Measurements from ENCODE around the gene DEFB124.

The DEFB124 gene

GRCh38 chr20:31508517-31509244 lies 33.8 kb upstream of the DEFB124 start:
- ATAC-seq, result no peak
- TF ChIP-seq PATZ1 (CRISPR knock-in tag; IDR thresholded peaks at IDR 0.05; ENCODE audit: borderline replicate concordance), result no peak
- TF ChIP-seq ZNF565 (CRISPR knock-in tag; conservative IDR thresholded peaks at IDR 0.05; ENCODE audit: low read depth), result peak; percentile 77; the same call in 1 of the 2 replicates
- no peak for TF ChIP-seq PPARA (CRISPR knock-in tag; IDR thresholded peaks at IDR 0.05; ENCODE audit: borderline replicate concordance)
- no peak for TF ChIP-seq RARB (CRISPR knock-in tag; IDR thresholded peaks at IDR 0.05)
- no peak for TF ChIP-seq ESRRG (CRISPR knock-in tag; IDR thresholded peaks at IDR 0.05)
- no peak for TF ChIP-seq TCF4 (CRISPR knock-in tag; IDR thresholded peaks at IDR 0.05; ENCODE audit: borderline replicate concordance)

GRCh38 chr20:31505903-31506302 lies 31.0 kb upstream of the DEFB124 start:
- TF ChIP-seq ZNF70 (CRISPR knock-in tag; IDR thresholded peaks at IDR 0.05) (no peak), GLIS3 (CRISPR knock-in tag; IDR thresholded peaks at IDR 0.05) (no peak), ARNTL (CRISPR knock-in tag; IDR thresholded peaks at IDR 0.05; ENCODE audit: borderline replicate concordance, low read depth) (no peak), BACH2 (CRISPR knock-in tag; IDR thresholded peaks at IDR 0.05; ENCODE audit: borderline replicate concordance) (no peak), SNAI2 (CRISPR knock-in tag; IDR thresholded peaks at IDR 0.05) (no peak), TCF4 (CRISPR knock-in tag; IDR thresholded peaks at IDR 0.05; ENCODE audit: borderline replicate concordance) (no peak), OSR1 (CRISPR knock-in tag; IDR thresholded peaks at IDR 0.05) (no peak), ZFP3 (CRISPR knock-in tag; IDR thresholded peaks at IDR 0.05) (no peak), POU6F1 (CRISPR knock-in tag; IDR thresholded peaks at IDR 0.05; ENCODE audit: borderline replicate concordance, low read depth) (no peak), PATZ1 (CRISPR knock-in tag; IDR thresholded peaks at IDR 0.05; ENCODE audit: borderline replicate concordance) (no peak), ZNF565 (CRISPR knock-in tag; conservative IDR thresholded peaks at IDR 0.05; ENCODE audit: low read depth) (no peak), ZFP30 (CRISPR knock-in tag; IDR thresholded peaks at IDR 0.05) (no peak), TOX (CRISPR knock-in tag; IDR thresholded peaks at IDR 0.05; ENCODE audit: borderline replicate concordance) (no peak), CSDC2 (CRISPR knock-in tag; IDR thresholded peaks at IDR 0.05) (no peak), TSHZ2 (CRISPR knock-in tag; IDR thresholded peaks at IDR 0.05) (no peak)
- ATAC-seq, result no peak

- ATAC-seq, result peak; percentile 99
Measured at GRCh38 chr20:31502884-31503673, 28.2 kb upstream of the DEFB124 start.

GRCh38 chr20:31500527-31500926 lies 25.6 kb upstream of the DEFB124 start:
- ATAC-seq, result no peak
- no peak for TF ChIP-seq TCF4 (CRISPR knock-in tag; IDR thresholded peaks at IDR 0.05; ENCODE audit: borderline replicate concordance)
- no peak for TF ChIP-seq CSDC2 (CRISPR knock-in tag; IDR thresholded peaks at IDR 0.05)
- no peak for TF ChIP-seq ZNF565 (CRISPR knock-in tag; conservative IDR thresholded peaks at IDR 0.05; ENCODE audit: low read depth)
- TF ChIP-seq ZNF8 (CRISPR knock-in tag; IDR thresholded peaks at IDR 0.05), result no peak
- TF ChIP-seq CSRNP3 (CRISPR knock-in tag; IDR thresholded peaks at IDR 0.05), result no peak
- TF ChIP-seq ZC3H10 (CRISPR knock-in tag; IDR thresholded peaks at IDR 0.05), result no peak
- TF ChIP-seq PATZ1 (CRISPR knock-in tag; IDR thresholded peaks at IDR 0.05; ENCODE audit: borderline replicate concordance), result no peak
- no peak for TF ChIP-seq RARB (CRISPR knock-in tag; IDR thresholded peaks at IDR 0.05)
- TF ChIP-seq ZFP3 (CRISPR knock-in tag; IDR thresholded peaks at IDR 0.05), result no peak
- TF ChIP-seq GLIS3 (CRISPR knock-in tag; IDR thresholded peaks at IDR 0.05), result no peak
- no peak for TF ChIP-seq ARNTL (CRISPR knock-in tag; IDR thresholded peaks at IDR 0.05; ENCODE audit: borderline replicate concordance, low read depth)
- no peak for TF ChIP-seq PPARA (CRISPR knock-in tag; IDR thresholded peaks at IDR 0.05; ENCODE audit: borderline replicate concordance)
- TF ChIP-seq TOX (CRISPR knock-in tag; IDR thresholded peaks at IDR 0.05; ENCODE audit: borderline replicate concordance), result no peak
